NT2/D1 (cell line): ENCODE data around the gene NDUFA11.

Source experiments
- YY1 ChIP-seq: IDR thresholded peaks from 2 replicates; pipeline ENCODE4 v1.6.1; 2011; ENCODE audit not compliant: insufficient read length, insufficient read depth
- ZNF274 ChIP-seq: IDR thresholded peaks from 2 replicates; pipeline ENCODE4 v1.6.1; 2011; ENCODE audit warnings: mild to moderate bottlenecking, low read depth, low read length

- TF ChIP-seq ZNF274 = no peak
- TF ChIP-seq YY1 = no peak
These were observed 7.7 kb downstream of the NDUFA11 start for GRCh38 chr19:5895890-5896289.
